Measurements from ENCODE around the gene FILIP1.

DNA sequence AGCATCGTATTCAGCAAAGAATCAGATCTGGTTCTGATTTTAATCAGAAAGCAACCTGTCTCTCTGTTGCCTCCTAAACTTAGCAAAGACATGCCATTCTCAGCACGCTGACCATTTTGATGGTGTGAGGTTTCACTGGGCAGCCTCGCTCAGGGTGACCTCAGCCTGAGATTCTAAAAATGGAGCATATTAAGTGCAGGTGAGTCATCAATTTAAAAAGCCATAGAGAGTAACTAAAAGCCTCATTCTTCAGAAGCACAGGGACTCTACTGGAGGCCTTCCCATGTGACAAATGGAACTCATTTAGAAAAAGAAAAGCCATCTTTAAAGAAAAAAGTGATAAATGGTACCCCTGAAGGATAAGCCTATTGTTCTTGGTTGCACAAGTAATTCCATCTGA, 91.3 kb downstream of the FILIP1 start:
- TF ChIP-seq, protein P1, sequence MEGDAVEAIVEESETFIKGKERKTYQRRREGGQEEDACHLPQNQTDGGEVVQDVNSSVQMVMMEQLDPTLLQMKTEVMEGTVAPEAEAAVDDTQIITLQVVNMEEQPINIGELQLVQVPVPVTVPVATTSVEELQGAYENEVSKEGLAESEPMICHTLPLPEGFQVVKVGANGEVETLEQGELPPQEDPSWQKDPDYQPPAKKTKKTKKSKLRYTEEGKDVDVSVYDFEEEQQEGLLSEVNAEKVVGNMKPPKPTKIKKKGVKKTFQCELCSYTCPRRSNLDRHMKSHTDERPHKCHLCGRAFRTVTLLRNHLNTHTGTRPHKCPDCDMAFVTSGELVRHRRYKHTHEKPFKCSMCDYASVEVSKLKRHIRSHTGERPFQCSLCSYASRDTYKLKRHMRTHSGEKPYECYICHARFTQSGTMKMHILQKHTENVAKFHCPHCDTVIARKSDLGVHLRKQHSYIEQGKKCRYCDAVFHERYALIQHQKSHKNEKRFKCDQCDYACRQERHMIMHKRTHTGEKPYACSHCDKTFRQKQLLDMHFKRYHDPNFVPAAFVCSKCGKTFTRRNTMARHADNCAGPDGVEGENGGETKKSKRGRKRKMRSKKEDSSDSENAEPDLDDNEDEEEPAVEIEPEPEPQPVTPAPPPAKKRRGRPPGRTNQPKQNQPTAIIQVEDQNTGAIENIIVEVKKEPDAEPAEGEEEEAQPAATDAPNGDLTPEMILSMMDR (IDR thresholded peaks at IDR 0.05): no peak
- TF ChIP-seq POLR2AphosphoS5 (IDR thresholded peaks at IDR 0.05): no peak

Measured in stomach (tissue), 4 donors.